RWPE2 (cell line): ENCODE data around the gene CDC14A.

Source experiments
- ATAC-seq: fragments of 200-7000 bp; cut with Tn5 transposase; 3 replicates; pipeline ENCODE4 v1.9.1; 2021; ENCODE audit warnings: low read depth
- DNase-seq: peaks from one replicate; pipeline ENCODE4 v3.0.0-alpha.2; 2020; ENCODE audit warnings: low spot score
- H3K27ac ChIP-seq: fragments of 450-650 bp; 2 replicates; pipeline ENCODE4 v1.5.1; 2017; ENCODE audit warnings: mild to moderate bottlenecking; ENCODE audit not compliant: poor library complexity, severe bottlenecking
- H3K27me3 ChIP-seq: fragments of 250-450 bp; sonication (Bioruptor Pico); 2 replicates; pipeline ENCODE4 v1.5.1; 2021; ENCODE audit warnings: mild to moderate bottlenecking, moderate library complexity; ENCODE audit not compliant: insufficient read depth, poor library complexity, severe bottlenecking
- H3K36me3 ChIP-seq: fragments of 250-450 bp; sonication (Bioruptor Pico); 2 replicates; pipeline ENCODE4 v1.5.1; 2020; ENCODE audit warnings: low read depth, mild to moderate bottlenecking, moderate library complexity
- H3K4me1 ChIP-seq: fragments of 250-450 bp; sonication (Bioruptor Pico); 2 replicates; pipeline ENCODE4 v1.5.1; 2021; ENCODE audit warnings: mild to moderate bottlenecking, moderate library complexity; ENCODE audit not compliant: insufficient read depth, poor library complexity, severe bottlenecking
- H3K4me3 ChIP-seq: fragments of 250-450 bp; sonication (Bioruptor Pico); 2 replicates; pipeline ENCODE4 v1.5.1; 2021; ENCODE audit warnings: mild to moderate bottlenecking, moderate library complexity; ENCODE audit not compliant: severe bottlenecking
- H3K9me3 ChIP-seq: fragments of 250-450 bp; sonication (Bioruptor Pico); 2 replicates; pipeline ENCODE4 v1.5.1; 2021; ENCODE audit warnings: mild to moderate bottlenecking, moderate library complexity; ENCODE audit not compliant: severe bottlenecking
- CTCF ChIP-seq: fragments of 450-650 bp; IDR thresholded peaks from one replicate; pipeline ENCODE4 v1.5.1; 2017; ENCODE audit warnings: mild to moderate bottlenecking, moderate library complexity; ENCODE audit not compliant: poor library complexity, severe bottlenecking

The CDC14A gene

GRCh38 chr1:100353988-100354387 is 1.7 kb downstream of the CDC14A start:
- no peak for DNase-seq
- no peak for TF ChIP-seq CTCF
- peak; percentile 15; the same call in 1 of the 3 replicates for ATAC-seq
- Histone ChIP-seq H3K27me3 (no peaks in the 10 kb centered on the region), H3K9me3 (no peaks in the 10 kb centered on the region), H3K36me3 (no peaks in the 10 kb centered on the region), H3K4me1 (peaks cover 19% of the 10 kb centered on the region), H3K27ac (no peak overlapping the region), H3K4me3 (peak overlapping the region; percentile 60)

DNA sequence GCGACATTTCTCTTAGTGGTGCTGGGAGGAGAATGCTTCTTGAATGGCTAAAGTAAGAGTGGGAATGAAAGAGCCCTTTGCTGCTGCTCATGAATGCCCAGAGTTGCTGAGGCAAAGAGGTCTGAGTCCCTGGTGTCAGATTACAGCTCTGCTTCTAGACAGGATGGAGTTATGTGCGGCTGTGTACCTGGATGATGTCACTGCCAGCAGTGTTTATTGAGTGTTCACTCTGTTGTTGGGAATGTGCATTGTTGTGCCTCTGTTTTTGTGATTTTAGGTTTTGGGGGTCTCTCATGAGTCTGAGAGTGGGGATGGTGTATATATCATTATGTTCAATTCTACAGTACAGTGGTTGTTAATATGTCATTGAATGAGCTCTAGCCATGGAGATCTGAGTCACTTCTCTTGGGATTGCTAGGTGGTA is 2.7 kb downstream of the CDC14A start:
- ATAC-seq, result peak; percentile 54

GRCh38 chr1:100358210-100358609 is 5.9 kb downstream of the CDC14A start:
- Histone ChIP-seq H3K9me3 (no peaks in the 10 kb centered on the region), H3K36me3 (no peaks in the 10 kb centered on the region), H3K4me3 (no peak overlapping the region), H3K4me1 (peaks cover 19% of the 10 kb centered on the region), H3K27me3 (no peaks in the 10 kb centered on the region), H3K27ac (no peak overlapping the region)
- ATAC-seq (no peak), DNase-seq (no peak)
- TF ChIP-seq CTCF, result peak; percentile 37

More for the DNA sequence above, 2.7 kb downstream of the CDC14A start:
- Histone ChIP-seq H3K27ac (no peak overlapping the region), H3K4me3 (no peak overlapping the region), H3K27me3 (no peaks in the 10 kb centered on the region), H3K4me1 (peaks cover 19% of the 10 kb centered on the region), H3K36me3 (no peaks in the 10 kb centered on the region), H3K9me3 (no peaks in the 10 kb centered on the region)
- DNase-seq, result no peak
- no peak for TF ChIP-seq CTCF

DNA sequence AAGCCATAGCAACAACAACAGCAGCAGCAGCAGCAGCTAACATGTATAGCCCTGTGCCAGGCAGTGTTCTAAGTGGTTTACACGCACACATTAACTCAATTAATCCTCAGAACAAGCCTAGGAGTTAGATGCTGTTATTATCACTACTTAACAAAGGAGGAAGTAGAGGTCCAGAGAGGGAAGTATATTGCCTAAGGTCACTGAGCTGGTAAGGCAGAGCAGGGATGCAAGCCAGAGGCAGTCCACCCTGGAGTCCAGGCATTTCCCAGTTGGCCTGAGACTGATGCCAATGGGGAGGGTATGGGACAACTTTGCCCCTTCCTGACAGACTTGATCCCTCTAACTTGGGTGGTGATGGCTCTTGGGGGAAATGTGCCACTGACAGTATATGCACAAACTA is 6.8 kb downstream of the CDC14A start:
- H3K4me1 ChIP-seq, result peaks cover 11% of the 10 kb centered on the region
- DNase-seq (no peak), ATAC-seq (no peak)
- H3K27me3 ChIP-seq, result no peaks in the 10 kb centered on the region
- no peak overlapping the region for H3K4me3 ChIP-seq
- TF ChIP-seq CTCF, result no peak
- H3K36me3 ChIP-seq, result no peaks in the 10 kb centered on the region
- no peaks in the 10 kb centered on the region for H3K9me3 ChIP-seq
- no peak overlapping the region for H3K27ac ChIP-seq

- no peak for TF ChIP-seq CTCF
- H3K27ac ChIP-seq, result no peak overlapping the region
- no peaks in the 10 kb centered on the region for H3K27me3 ChIP-seq
- DNase-seq (no peak), ATAC-seq (no peak)
- no peaks in the 10 kb centered on the region for H3K9me3 ChIP-seq
- no peaks in the 10 kb centered on the region for H3K4me1 ChIP-seq
- no peak overlapping the region for H3K4me3 ChIP-seq
- H3K36me3 ChIP-seq, result no peaks in the 10 kb centered on the region
Observed at GRCh38 chr1:100360790-100361510, 8.6 kb downstream of the CDC14A start.
